HEK293T (cell line): ENCODE results near the gene ZFYVE21.

Experiments
- CTCF ChIA-PET: fragments of 350-600 bp; formaldehyde crosslinking; extraction: SDS; loops from one replicate; lab custom pipeline; 2021; ENCODE audit warnings: antibody characterized with exemption, inconsistent platforms; lab: Yijun Ruan, JAX
- POLR2A ChIA-PET: fragments of 350-600 bp; formaldehyde crosslinking; extraction: SDS; loops from one replicate; lab custom pipeline; 2020; ENCODE audit warnings: antibody characterized with exemption, inconsistent platforms; lab: Yijun Ruan, JAX
- DNase-seq: peaks from one replicate; pipeline ENCODE4 v3.0.0; 2012; ENCODE audit warnings: mixed read lengths; ENCODE audit errors: extremely low spot score
- ARNT ChIP-seq: fragments of 450-650 bp; IDR thresholded peaks from 2 replicates; pipeline ENCODE4 v1.6.1; 2017; ENCODE audit warnings: mild to moderate bottlenecking
- BHLHE40 ChIP-seq: fragments of 450-650 bp; IDR thresholded peaks from 2 replicates; pipeline ENCODE4 v1.6.1; 2016; ENCODE audit warnings: mild to moderate bottlenecking, moderate library complexity, borderline replicate concordance
- CTBP1 ChIP-seq: fragments of 450-650 bp; IDR thresholded peaks from 2 replicates; pipeline ENCODE4 v1.6.1; 2016; ENCODE audit warnings: borderline replicate concordance
- ELF4 ChIP-seq: fragments of 450-650 bp; IDR thresholded peaks from 2 replicates; pipeline ENCODE4 v1.6.1; 2017; ENCODE audit warnings: antibody characterized with exemption
- FOXA1 ChIP-seq: fragments of 450-650 bp; IDR thresholded peaks from 2 replicates; pipeline ENCODE4 v1.6.1; 2016; ENCODE audit warnings: mild to moderate bottlenecking
- FOXK2 ChIP-seq: fragments of 450-650 bp; IDR thresholded peaks from 2 replicates; pipeline ENCODE4 v1.6.1; 2016; ENCODE audit warnings: mild to moderate bottlenecking
- FOXM1 ChIP-seq: fragments of 450-650 bp; IDR thresholded peaks from 2 replicates; pipeline ENCODE4 v1.6.1; 2017; ENCODE audit warnings: mild to moderate bottlenecking, borderline replicate concordance
- HDGF ChIP-seq: fragments of 450-650 bp; IDR thresholded peaks from 2 replicates; pipeline ENCODE4 v1.6.1; 2017; ENCODE audit warnings: antibody characterized with exemption, borderline replicate concordance
- L3MBTL2 ChIP-seq: fragments of 450-650 bp; conservative IDR thresholded peaks from 2 replicates; pipeline ENCODE4 v1.6.1; 2016; ENCODE audit warnings: mild to moderate bottlenecking
- LEF1 ChIP-seq: fragments of 450-650 bp; IDR thresholded peaks from 2 replicates; pipeline ENCODE4 v1.6.1; 2017; ENCODE audit warnings: mild to moderate bottlenecking, borderline replicate concordance
- NFRKB ChIP-seq: fragments of 450-650 bp; IDR thresholded peaks from 2 replicates; pipeline ENCODE4 v1.6.1; 2016; ENCODE audit warnings: mild to moderate bottlenecking, moderate library complexity
- PKNOX1 ChIP-seq: fragments of 450-650 bp; IDR thresholded peaks from 2 replicates; pipeline ENCODE4 v1.6.1; 2016
- SP1 ChIP-seq: fragments of 450-650 bp; IDR thresholded peaks from 2 replicates; pipeline ENCODE4 v1.6.1; 2017
- SUZ12 ChIP-seq: fragments of 450-650 bp; IDR thresholded peaks from 2 replicates; pipeline ENCODE4 v1.6.1; 2016; ENCODE audit warnings: mild to moderate bottlenecking
- TARDBP ChIP-seq: fragments of 450-650 bp; IDR thresholded peaks from 2 replicates; pipeline ENCODE4 v1.6.1; 2016
- ZNF384 ChIP-seq: fragments of 450-650 bp; IDR thresholded peaks from 2 replicates; pipeline ENCODE4 v1.6.1; 2016

The ZFYVE21 gene

GRCh38 chr14:103730490-103731035 is 15.0 kb downstream of the ZFYVE21 start:
- ChIA-PET CTCF (no interaction called here), POLR2A (no interaction called here)
- DNase-seq = no peak
- TF ChIP-seq ZNF384 (no peak), HDGF (no peak), NFRKB (no peak), PKNOX1 (no peak), TARDBP (no peak), SUZ12 (no peak), SP1 (no peak)

- ChIA-PET CTCF (no interaction called here), POLR2A (no interaction called here)
- no peak for DNase-seq
- TF ChIP-seq ARNT (no peak), BHLHE40 (no peak), SP1 (no peak), LEF1 (no peak), ELF4 (no peak), ZNF384 (no peak), L3MBTL2 (no peak), FOXM1 (no peak), CTBP1 (no peak), FOXA1 (no peak)
These were observed 15.9 kb downstream of the ZFYVE21 start for GRCh38 chr14:103731481-103731880.

- TF ChIP-seq PKNOX1 = no peak
- TF ChIP-seq BHLHE40 = no peak
- TF ChIP-seq FOXA1 = no peak
- TF ChIP-seq FOXK2 = no peak
- TF ChIP-seq ELF4 = no peak
- TF ChIP-seq CTBP1 = no peak
- TF ChIP-seq NFRKB = no peak
- TF ChIP-seq SP1 = no peak
- TF ChIP-seq ZNF384 = no peak
- TF ChIP-seq SUZ12 = no peak
- no peak for TF ChIP-seq ARNT
- no peak for TF ChIP-seq FOXM1
- no peak for TF ChIP-seq HDGF
- no peak for DNase-seq
- ChIA-PET POLR2A (interaction anchor here (1.6 kb wide), 1 partner anchor 17 kb away, joined by 9 read pairs; the partner anchor contains the start of genes XRCC3 and ZFYVE21), CTCF (interaction anchor here (1.1 kb wide), 1 partner anchor 13 kb away, joined by 3 read pairs; no protein-coding TSS in a partner anchor)
These were observed 16.6 kb downstream of the ZFYVE21 start for GRCh38 chr14:103731916-103732867.

GRCh38 chr14:103732868-103733620 is 17.4 kb downstream of the ZFYVE21 start:
- no peak for DNase-seq
- ChIA-PET POLR2A (interaction anchor here (1.6 kb wide), 1 partner anchor 17 kb away, joined by 9 read pairs; the partner anchor contains the start of genes XRCC3 and ZFYVE21), CTCF (interaction anchor here (1.1 kb wide), 1 partner anchor 14 kb away, joined by 3 read pairs; no protein-coding TSS in a partner anchor)
- TF ChIP-seq PKNOX1 (no peak), FOXK2 (no peak), SP1 (no peak), LEF1 (no peak), FOXM1 (no peak), BHLHE40 (no peak), ARNT (no peak), CTBP1 (no peak), HDGF (no peak), L3MBTL2 (no peak), NFRKB (no peak), ELF4 (no peak), SUZ12 (no peak), TARDBP (no peak), ZNF384 (no peak), FOXA1 (no peak)

GRCh38 chr14:103733651-103734050 is 18.0 kb downstream of the ZFYVE21 start:
- TF ChIP-seq FOXM1 (no peak), SP1 (no peak)
- ChIA-PET POLR2A (no interaction called here), CTCF (interaction anchor here (1.1 kb wide), 1 partner anchor 15 kb away, joined by 3 read pairs; no protein-coding TSS in a partner anchor)
- no peak for DNase-seq
